ENCODE measurements around the gene SESN2. TPM values are rescaled to one million over a fixed set of nuclear protein-coding genes. Genes with fewer than 3 reads are reported as not detected.

SESN2 gene
- total and polyA plus RNA-seq, 10 of the 15 experiments (the other 5 are each of a cell fraction or from before 2014, with no cell fraction given): 1.5 to 40.9 (median 17.8) TPM

GRCh38 chr1:28244549-28245251, 14.6 kb upstream of the SESN2 start (continued):
- TF ChIP-seq JUND (IDR thresholded peaks at IDR 0.05; ENCODE audit: low read depth, low read length) (no peak), IRF3 (IDR thresholded peaks at IDR 0.05) (no peak), POLR2A (IDR thresholded peaks at IDR 0.05; ENCODE audit: low read depth, low read length) (peak; percentile 33; the same call in 1 of the 2 replicates), ZBED1 (IDR thresholded peaks at IDR 0.05; ENCODE audit: borderline replicate concordance) (no peak), ZNF622 (IDR thresholded peaks at IDR 0.05) (no peak), TARDBP (IDR thresholded peaks at IDR 0.05; ENCODE audit: borderline replicate concordance) (no peak), ZNF207 (IDR thresholded peaks at IDR 0.05; ENCODE audit: borderline replicate concordance) (no peak), CBFB (IDR thresholded peaks at IDR 0.05; ENCODE audit: low read depth) (no peak), PKNOX1 (IDR thresholded peaks at IDR 0.05) (no peak; the same call in none of the 2 replicates), CEBPZ (IDR thresholded peaks at IDR 0.05; ENCODE audit: low read depth, low read length) (no peak), CBX3 (IDR thresholded peaks at IDR 0.05; ENCODE audit: borderline replicate concordance, low read depth) (no peak), MLLT1 (IDR thresholded peaks at IDR 0.05) (no peak), ZNF384 (IDR thresholded peaks at IDR 0.05; ENCODE audit: borderline replicate concordance, low read depth, low read length) (no peak), KAT2A (conservative IDR thresholded peaks at IDR 0.05; ENCODE audit: control insufficient read depth, low read depth, low read length) (no peak), IRF4 (IDR thresholded peaks at IDR 0.05; ENCODE audit: low read depth, low read length) (peak; percentile 48; the same call in 1 of the 2 replicates), SMC3 (IDR thresholded peaks at IDR 0.05; ENCODE audit: borderline replicate concordance, low read length) (no peak), IKZF1 (conservative IDR thresholded peaks at IDR 0.05) (peak; percentile 73), NFIC (IDR thresholded peaks at IDR 0.05; ENCODE audit: low read depth, low read length) (peak; percentile 86), BCLAF1 (IDR thresholded peaks at IDR 0.05) (no peak), RAD21 (IDR thresholded peaks at IDR 0.05; ENCODE audit: insufficient read depth, low read depth, low read length) (no peak), HDAC6 (IDR thresholded peaks at IDR 0.05; ENCODE audit: unreplicated experiment) (no peak)

Data from GM12878 (cell line).